HG03135 (cell line): Measurements from ENCODE around the gene ZNF578.
"Not testable (repeated sequence)": the region's sequence is repeated elsewhere in the genome, so short reads cannot be mapped to it uniquely, and the experiment has no call there.

Source experiments
- ATAC-seq: cut with Tn5 transposase; IDR thresholded peaks from one replicate; pipeline ENCODE4 v1.9.1; 2021; ENCODE audit warnings: mild to moderate bottlenecking, moderate library complexity; ENCODE audit not compliant: unreplicated experiment

ZNF578 gene

GRCh38 chr19:52507266-52507665 is 53.9 kb downstream of the ZNF578 start:
- no peak for ATAC-seq

- no peak for ATAC-seq
Observed at GRCh38 chr19:52516191-52516590, 62.8 kb downstream of the ZNF578 start.

- ATAC-seq: no peak
Observed at GRCh38 chr19:52518646-52519045, 65.3 kb downstream of the ZNF578 start.

- not testable (repeated sequence) for ATAC-seq
Observed at GRCh38 chr19:52519175-52519574, 65.8 kb downstream of the ZNF578 start.

- ATAC-seq: no peak
Observed at GRCh38 chr19:52520013-52520412, 66.7 kb downstream of the ZNF578 start.

GRCh38 chr19:52522551-52522950 is 69.2 kb downstream of the ZNF578 start:
- ATAC-seq: no peak

GRCh38 chr19:52524086-52524485 is 70.7 kb downstream of the ZNF578 start:
- ATAC-seq: no peak

GRCh38 chr19:52527134-52527955 is 74.0 kb downstream of the ZNF578 start, which contains the start of gene ZNF808:
ZNF808 (plus strand) TSS chr19:52527668; CDS start chr19:52543285, 15,617 bp downstream.
- ATAC-seq: peak; percentile 79

GRCh38 chr19:52527956-52528351 is 74.6 kb downstream of the ZNF578 start:
- peak; percentile 31 for ATAC-seq

- ATAC-seq: no peak
Observed at GRCh38 chr19:52532480-52532879, 79.1 kb downstream of the ZNF578 start.

- ATAC-seq: no peak
Observed at GRCh38 chr19:52533901-52534300, 80.5 kb downstream of the ZNF578 start.

- peak; percentile 14 for ATAC-seq
Observed at GRCh38 chr19:52535385-52535770, 82.0 kb downstream of the ZNF578 start.

- ATAC-seq: peak; percentile 80
Observed at GRCh38 chr19:52535771-52536447, 82.6 kb downstream of the ZNF578 start.

- peak; percentile 8 for ATAC-seq
Observed at GRCh38 chr19:52536448-52536800, 83.1 kb downstream of the ZNF578 start.

- not testable (repeated sequence) for ATAC-seq
Observed at GRCh38 chr19:52538815-52539214, 85.5 kb downstream of the ZNF578 start.

- not testable (repeated sequence) for ATAC-seq
Observed at GRCh38 chr19:52541176-52541575, 87.8 kb downstream of the ZNF578 start.

GRCh38 chr19:52541608-52542007 is 88.3 kb downstream of the ZNF578 start:
- no peak for ATAC-seq

- ATAC-seq: not testable (repeated sequence)
Observed at GRCh38 chr19:52542541-52542940, 89.2 kb downstream of the ZNF578 start.

GRCh38 chr19:52542984-52543664 is 89.8 kb downstream of the ZNF578 start:
- ATAC-seq: no peak

- ATAC-seq: no peak
Observed at GRCh38 chr19:52554216-52554971, 101.0 kb downstream of the ZNF578 start.
